MM.1S (cell line): ENCODE data around the gene RAB38.

Experiments used
- DNase-seq: peaks from one replicate; pipeline ENCODE4 v3.0.0-alpha.2; 2015
- H2AFZ ChIP-seq: fragments of 300-600 bp; sonication (generic); 2 replicates; pipeline ENCODE4 v1.6.0; 2016; ENCODE audit warnings: antibody characterized with exemption, low read length
- H3F3A ChIP-seq: fragments of 300-600 bp; sonication (generic); 2 replicates; pipeline ENCODE4 v1.6.1; 2016; ENCODE audit warnings: mild to moderate bottlenecking, antibody characterized with exemption, low read length, moderate library complexity, mixed read lengths; ENCODE audit not compliant: insufficient read depth
- H3K27ac ChIP-seq: fragments of 300-600 bp; sonication (generic); 2 replicates; pipeline ENCODE4 v1.5.1; 2016; ENCODE audit warnings: mild to moderate bottlenecking, low read length
- H3K27me3 ChIP-seq: fragments of 300-600 bp; sonication (generic); replicated peaks from 2 replicates; pipeline ENCODE4 v1.6.0; 2016; ENCODE audit warnings: low read length; ENCODE audit not compliant: insufficient read depth
- H3K36me3 ChIP-seq: fragments of 300-600 bp; sonication (generic); replicated peaks from 2 replicates; pipeline ENCODE4 v1.6.1; 2016; ENCODE audit warnings: mild to moderate bottlenecking, low read length, mixed read lengths; ENCODE audit not compliant: insufficient read depth
- H3K4me1 ChIP-seq: fragments of 300-600 bp; sonication (generic); 2 replicates; pipeline ENCODE4 v1.6.1; 2016; ENCODE audit warnings: low read length, mixed read lengths
- H3K4me2 ChIP-seq: fragments of 300-600 bp; sonication (generic); 2 replicates; pipeline ENCODE4 v1.6.0; 2016; ENCODE audit warnings: low read depth, low read length
- H3K4me3 ChIP-seq: fragments of 300-600 bp; sonication (generic); 2 replicates; pipeline ENCODE4 v1.5.1; 2016; ENCODE audit warnings: low read length, mixed read lengths
- H3K79me2 ChIP-seq: fragments of 300-600 bp; sonication (generic); 2 replicates; pipeline ENCODE4 v1.6.1; 2016; ENCODE audit warnings: mixed run types, low read length, mixed read lengths
- H3K9ac ChIP-seq: fragments of 300-600 bp; sonication (generic); 2 replicates; pipeline ENCODE4 v1.6.1; 2016; ENCODE audit warnings: low read length, mixed read lengths
- H3K9me2 ChIP-seq: fragments of 300-600 bp; sonication (generic); replicated peaks from 2 replicates; pipeline ENCODE4 v1.6.1; 2016; ENCODE audit warnings: mild to moderate bottlenecking, low read length, mixed read lengths; ENCODE audit not compliant: insufficient read depth
- H3K9me3 ChIP-seq: fragments of 300-600 bp; sonication (generic); replicated peaks from 2 replicates; pipeline ENCODE4 v1.6.1; 2016; ENCODE audit warnings: mild to moderate bottlenecking, low read length, mixed read lengths; ENCODE audit not compliant: insufficient read depth
- H4K20me1 ChIP-seq: fragments of 300-600 bp; sonication (generic); 2 replicates; pipeline ENCODE4 v1.6.1; 2016; ENCODE audit warnings: mild to moderate bottlenecking, low read length, moderate library complexity, mixed read lengths; ENCODE audit not compliant: insufficient read depth
- EZH2 ChIP-seq: fragments of 300-600 bp; sonication (generic); optimal IDR thresholded peaks from 2 replicates; pipeline ENCODE3; 2017; ENCODE audit warnings: low read depth, mild to moderate bottlenecking, antibody characterized with exemption, low read length, mixed read lengths
- EZH2phosphoT487 ChIP-seq: fragments of 300-600 bp; sonication (generic); IDR thresholded peaks from 2 replicates; pipeline ENCODE4 v1.6.1; 2018; ENCODE audit warnings: antibody characterized with exemption, low read length
- TF ChIP-seq, protein P1 (sequence below): fragments of 300-600 bp; sonication (generic); IDR thresholded peaks from 2 replicates; pipeline ENCODE4 v1.5.1; 2016; ENCODE audit warnings: antibody characterized with exemption, low read length, mixed read lengths

The RAB38 gene

DNA sequence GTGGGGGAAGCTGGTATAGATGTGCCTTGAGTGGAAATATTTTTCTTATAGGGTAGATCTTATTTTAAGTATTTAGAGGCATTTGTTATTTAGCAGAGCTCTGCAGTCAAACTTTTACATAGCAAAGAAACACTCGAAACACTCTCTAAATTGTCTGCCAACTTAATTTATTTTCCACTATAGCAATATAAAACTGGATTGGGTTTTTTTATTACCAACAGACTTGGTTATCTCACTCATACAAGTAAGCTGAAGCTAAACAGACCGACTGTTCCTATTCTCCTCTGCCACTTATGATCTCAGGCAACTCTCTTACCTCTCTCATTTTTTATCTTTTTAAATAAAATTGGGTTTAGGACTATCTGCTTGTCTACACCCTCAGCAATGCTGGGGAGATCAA lies 4.6 kb downstream of the RAB38 start:
- Histone ChIP-seq H3F3A (no peaks in the 10 kb centered on the region), H3K27ac (no peak overlapping the region), H3K4me3 (no peak overlapping the region), H3K27me3 (no peaks in the 10 kb centered on the region), H3K79me2 (no peaks in the 10 kb centered on the region), H3K4me1 (no peaks in the 10 kb centered on the region), H3K9ac (no peak overlapping the region), H2AFZ (no peak overlapping the region), H3K9me2 (no peaks in the 10 kb centered on the region), H3K36me3 (no peaks in the 10 kb centered on the region), H3K9me3 (no peaks in the 10 kb centered on the region), H4K20me1 (no peaks in the 10 kb centered on the region), H3K4me2 (no peak overlapping the region)
- DNase-seq, result no peak
- TF ChIP-seq EZH2phosphoT487 (no peak), EZH2 (no peak)
- TF ChIP-seq, protein P1, sequence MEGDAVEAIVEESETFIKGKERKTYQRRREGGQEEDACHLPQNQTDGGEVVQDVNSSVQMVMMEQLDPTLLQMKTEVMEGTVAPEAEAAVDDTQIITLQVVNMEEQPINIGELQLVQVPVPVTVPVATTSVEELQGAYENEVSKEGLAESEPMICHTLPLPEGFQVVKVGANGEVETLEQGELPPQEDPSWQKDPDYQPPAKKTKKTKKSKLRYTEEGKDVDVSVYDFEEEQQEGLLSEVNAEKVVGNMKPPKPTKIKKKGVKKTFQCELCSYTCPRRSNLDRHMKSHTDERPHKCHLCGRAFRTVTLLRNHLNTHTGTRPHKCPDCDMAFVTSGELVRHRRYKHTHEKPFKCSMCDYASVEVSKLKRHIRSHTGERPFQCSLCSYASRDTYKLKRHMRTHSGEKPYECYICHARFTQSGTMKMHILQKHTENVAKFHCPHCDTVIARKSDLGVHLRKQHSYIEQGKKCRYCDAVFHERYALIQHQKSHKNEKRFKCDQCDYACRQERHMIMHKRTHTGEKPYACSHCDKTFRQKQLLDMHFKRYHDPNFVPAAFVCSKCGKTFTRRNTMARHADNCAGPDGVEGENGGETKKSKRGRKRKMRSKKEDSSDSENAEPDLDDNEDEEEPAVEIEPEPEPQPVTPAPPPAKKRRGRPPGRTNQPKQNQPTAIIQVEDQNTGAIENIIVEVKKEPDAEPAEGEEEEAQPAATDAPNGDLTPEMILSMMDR, result no peak

GRCh38 chr11:88169881-88170280 lies 5.4 kb downstream of the RAB38 start:
- Histone ChIP-seq H3K4me1 (no peaks in the 10 kb centered on the region), H3K36me3 (no peaks in the 10 kb centered on the region), H3K9me3 (no peaks in the 10 kb centered on the region), H4K20me1 (no peaks in the 10 kb centered on the region), H3K79me2 (no peaks in the 10 kb centered on the region), H2AFZ (no peak overlapping the region), H3K9ac (no peak overlapping the region), H3K27me3 (no peaks in the 10 kb centered on the region), H3F3A (no peaks in the 10 kb centered on the region), H3K4me2 (no peak overlapping the region), H3K9me2 (no peaks in the 10 kb centered on the region), H3K4me3 (no peak overlapping the region), H3K27ac (no peak overlapping the region)
- TF ChIP-seq, protein P1, result no peak
- TF ChIP-seq EZH2 (no peak), EZH2phosphoT487 (no peak)
- no peak for DNase-seq

- Histone ChIP-seq H4K20me1 (no peaks in the 10 kb centered on the region), H3K9ac (no peak overlapping the region), H2AFZ (no peak overlapping the region), H3K36me3 (no peaks in the 10 kb centered on the region), H3F3A (no peaks in the 10 kb centered on the region), H3K9me3 (no peaks in the 10 kb centered on the region), H3K27me3 (no peaks in the 10 kb centered on the region), H3K4me1 (no peaks in the 10 kb centered on the region), H3K79me2 (no peaks in the 10 kb centered on the region), H3K27ac (no peak overlapping the region), H3K4me3 (no peak overlapping the region), H3K9me2 (no peaks in the 10 kb centered on the region), H3K4me2 (no peak overlapping the region)
- TF ChIP-seq EZH2 (no peak), EZH2phosphoT487 (no peak)
- TF ChIP-seq, protein P1, result no peak
- DNase-seq, result no peak
These were observed 5.8 kb downstream of the RAB38 start for GRCh38 chr11:88169471-88169870.

GRCh38 chr11:88167853-88168252 lies 7.4 kb downstream of the RAB38 start:
- no peaks in the 10 kb centered on the region for H3F3A ChIP-seq
- H3K4me3 ChIP-seq, result no peak overlapping the region
- H4K20me1 ChIP-seq, result no peaks in the 10 kb centered on the region
- H3K79me2 ChIP-seq, result no peaks in the 10 kb centered on the region
- no peaks in the 10 kb centered on the region for H3K9me2 ChIP-seq
- TF ChIP-seq EZH2phosphoT487, result no peak
- TF ChIP-seq, protein P1, result no peak
- no peak for TF ChIP-seq EZH2
- no peak for DNase-seq
- no peak overlapping the region for H2AFZ ChIP-seq
- no peaks in the 10 kb centered on the region for H3K4me1 ChIP-seq
- no peaks in the 10 kb centered on the region for H3K27me3 ChIP-seq
- no peak overlapping the region for H3K27ac ChIP-seq
- H3K36me3 ChIP-seq, result no peaks in the 10 kb centered on the region
- no peak overlapping the region for H3K9ac ChIP-seq
- no peak overlapping the region for H3K4me2 ChIP-seq
- no peaks in the 10 kb centered on the region for H3K9me3 ChIP-seq
